IMR-90 (cell line): ENCODE data around the gene TAOK1. TPM values are rescaled to one million over a fixed set of nuclear protein-coding genes. Genes with fewer than 3 reads are reported as not detected.

Experiments used
- ATAC-seq: fragments of 200-7000 bp; cut with Tn5 transposase; 2 replicates; pipeline ENCODE4 v1.9.1; 2020; ENCODE audit warnings: low read depth, mild to moderate bottlenecking, moderate library complexity
- BruUV-seq: library from RNA; stranded (reverse); fragments of 400-500 nt; replicated peaks from 2 replicates; lab custom pipeline; 2021; lab: Mats Ljungman, UMichigan
- CTCF ChIA-PET: fragments of 300-600 bp; formaldehyde crosslinking; extraction: SDS; loops from one replicate; lab custom pipeline; 2021; ENCODE audit warnings: antibody characterized with exemption; lab: Yijun Ruan, JAX
- POLR2A ChIA-PET: fragments of 300-600 bp; sonication (Branson Sonifier 250); formaldehyde crosslinking; loops from one replicate; lab custom pipeline; 2022; ENCODE audit warnings: antibody characterized with exemption; ENCODE audit not compliant: unreplicated experiment; lab: Charles Lee
- DNase-seq: peaks from one replicate; pipeline ENCODE4 v3.0.0; 2013
- H2AFZ ChIP-seq: replicated peaks from 2 replicates; pipeline ENCODE3; 2013; ENCODE audit warnings: low read length, mild to moderate bottlenecking; ENCODE audit not compliant: poor library complexity
- H2AK5ac ChIP-seq: 2 replicates; pipeline ENCODE4 v1.6.1; 2013; ENCODE audit warnings: low read depth, low read length, inconsistent platforms
- H2AK9ac ChIP-seq: replicated peaks from 2 replicates; pipeline ENCODE3; 2013; ENCODE audit warnings: mild to moderate bottlenecking, low read depth, low read length, moderate library complexity; ENCODE audit not compliant: poor library complexity
- H2BK120ac ChIP-seq: 2 replicates; pipeline ENCODE4 v1.6.1; 2013; ENCODE audit warnings: low read depth, low read length, inconsistent platforms
- H2BK15ac ChIP-seq: 3 replicates; pipeline ENCODE4 v1.6.1; 2013; ENCODE audit warnings: low read depth, low read length, inconsistent platforms
- H2BK20ac ChIP-seq: 2 replicates; pipeline ENCODE4 v1.6.1; 2013; ENCODE audit warnings: low read depth, mild to moderate bottlenecking, inconsistent platforms, low read length, moderate library complexity
- H2BK5ac ChIP-seq: 2 replicates; pipeline ENCODE4 v1.6.1; 2013; ENCODE audit warnings: mild to moderate bottlenecking, low read depth, low read length, inconsistent platforms; ENCODE audit not compliant: poor library complexity, severe bottlenecking
- H3K14ac ChIP-seq: replicated peaks from 2 replicates; pipeline ENCODE4 v1.6.1; 2013; ENCODE audit warnings: low read depth, low read length, inconsistent platforms
- H3K18ac ChIP-seq: 2 replicates; pipeline ENCODE4 v1.6.1; 2013; ENCODE audit warnings: low read depth, low read length, control low read depth
- H3K23ac ChIP-seq: 2 replicates; pipeline ENCODE4 v1.6.1; 2013; ENCODE audit warnings: low read depth, low read length, inconsistent platforms
- H3K27ac ChIP-seq: 2 replicates; pipeline ENCODE4 v1.5.1; 2013; ENCODE audit warnings: mild to moderate bottlenecking, control low read depth, low read length; ENCODE audit not compliant: insufficient read depth
- H3K27me3 ChIP-seq: 2 replicates; pipeline ENCODE4 v1.6.1; 2013; ENCODE audit warnings: low read length; ENCODE audit not compliant: control insufficient read depth, insufficient read depth
- H3K36me3 ChIP-seq: 2 replicates; pipeline ENCODE4 v1.6.1; 2013; ENCODE audit warnings: low read length, mixed read lengths; ENCODE audit not compliant: control insufficient read depth, insufficient read depth
- H3K4ac ChIP-seq: 2 replicates; pipeline ENCODE4 v1.6.1; 2013; ENCODE audit warnings: low read depth, low read length, inconsistent platforms
- H3K4me1 ChIP-seq: 2 replicates; pipeline ENCODE4 v1.6.1; 2013; ENCODE audit warnings: low read length, mixed read lengths; ENCODE audit not compliant: control insufficient read depth, insufficient read depth
- H3K4me2 ChIP-seq: 2 replicates; pipeline ENCODE4 v1.6.1; 2013; ENCODE audit warnings: low read depth, mild to moderate bottlenecking, control low read depth, low read length, moderate library complexity
- H3K4me3 ChIP-seq: 2 replicates; pipeline ENCODE4 v1.5.1; 2013; ENCODE audit warnings: low read depth, mild to moderate bottlenecking, control low read depth, low read length, moderate library complexity; ENCODE audit not compliant: insufficient read depth
- H3K56ac ChIP-seq: 2 replicates; pipeline ENCODE4 v1.6.1; 2013; ENCODE audit warnings: low read length, inconsistent platforms; ENCODE audit not compliant: insufficient read depth; ENCODE audit errors: extremely low read depth
- H3K79me1 ChIP-seq, 2 experiments: 2 replicates each; pipeline ENCODE4 v1.6.1; 2013; ENCODE audit warnings: low read length in 2 of 2, inconsistent platforms in 1 of 2, low read depth in 1 of 2
- H3K9ac ChIP-seq: 2 replicates; pipeline ENCODE4 v1.6.1; 2013; ENCODE audit warnings: low read depth, low read length, control low read depth
- H3K9me1 ChIP-seq: 2 replicates; pipeline ENCODE4 v1.6.1; 2013; ENCODE audit warnings: low read length, inconsistent platforms; ENCODE audit not compliant: insufficient read depth
- H3K9me3 ChIP-seq: 2 replicates; pipeline ENCODE4 v1.6.1; 2013; ENCODE audit warnings: low read length; ENCODE audit not compliant: control insufficient read depth, insufficient read depth
- H4K20me1 ChIP-seq: 2 replicates; pipeline ENCODE4 v1.6.1; 2013; ENCODE audit warnings: low read length, inconsistent platforms; ENCODE audit not compliant: insufficient read depth
- H4K5ac ChIP-seq: 2 replicates; pipeline ENCODE4 v1.6.1; 2013; ENCODE audit warnings: mild to moderate bottlenecking, low read depth, low read length, control low read depth
- H4K8ac ChIP-seq, 2 experiments: 2 replicates each; pipeline ENCODE4 v1.6.1; 2013; ENCODE audit warnings: low read depth in 2 of 2, low read length in 2 of 2, control low read depth in 1 of 2, inconsistent platforms in 1 of 2
- H4K91ac ChIP-seq: 2 replicates; pipeline ENCODE4 v1.6.1; 2013; ENCODE audit warnings: low read depth, low read length, inconsistent platforms; ENCODE audit not compliant: insufficient read depth
- BHLHE40 ChIP-seq: fragments of 150-350 bp; IDR thresholded peaks from 2 replicates; pipeline ENCODE4 v1.6.1; 2016; ENCODE audit warnings: mild to moderate bottlenecking, low read depth, low read length
- CEBPB ChIP-seq: IDR thresholded peaks from 2 replicates; pipeline ENCODE4 v1.6.1; 2012; ENCODE audit warnings: low read depth, low read length, improper control_type of control experiment
- CHD1 ChIP-seq: IDR thresholded peaks from 2 replicates; pipeline ENCODE4 v1.6.1; 2012; ENCODE audit warnings: low read depth, low read length, improper control_type of control experiment
- FOS ChIP-seq: fragments of 150-350 bp; IDR thresholded peaks from 2 replicates; pipeline ENCODE4 v1.6.1; 2016; ENCODE audit warnings: low read depth, low read length
- MAZ ChIP-seq: IDR thresholded peaks from 2 replicates; pipeline ENCODE4 v1.6.1; 2012; ENCODE audit warnings: low read depth, mild to moderate bottlenecking, low read length, improper control_type of control experiment, moderate library complexity, borderline replicate concordance
- MXI1 ChIP-seq: IDR thresholded peaks from 2 replicates; pipeline ENCODE4 v1.6.1; 2012; ENCODE audit warnings: low read depth, mild to moderate bottlenecking, low read length, moderate library complexity, borderline replicate concordance
- NFE2L2 ChIP-seq: fragments of 150-350 bp; IDR thresholded peaks from 2 replicates; pipeline ENCODE4 v1.6.1; 2016; ENCODE audit warnings: low read depth, mild to moderate bottlenecking, low read length
- POLR2A ChIP-seq: IDR thresholded peaks from 2 replicates; pipeline ENCODE4 v1.6.1; 2012; ENCODE audit warnings: mild to moderate bottlenecking, low read depth, low read length
- RAD21 ChIP-seq: IDR thresholded peaks from 2 replicates; pipeline ENCODE4 v1.6.1; 2012; ENCODE audit warnings: low read length, improper control_type of control experiment
- RCOR1 ChIP-seq: IDR thresholded peaks from 2 replicates; pipeline ENCODE4 v1.6.1; 2012; ENCODE audit warnings: mild to moderate bottlenecking, low read length, improper control_type of control experiment; ENCODE audit not compliant: insufficient replicate concordance
- RFX5 ChIP-seq: IDR thresholded peaks from 2 replicates; pipeline ENCODE4 v1.8.0; 2012; ENCODE audit warnings: low read depth, mild to moderate bottlenecking, low read length, moderate library complexity
- WGBS, 2 experiments: methylation state at CpG; one replicate each; pipeline versions ENCODE4 v1.1.5 to v1.1.7; 2013; ENCODE audit warnings: missing lambda C conversion rate in 2 of 2; ENCODE audit not compliant: insufficient read length in 1 of 2; ENCODE audit errors: extremely low coverage in 2 of 2; 5-methylcytosine and 5-hydroxymethylcytosine counted together
- dilution Hi-C: fragments of 300-500 bp; cut with HindIII; formaldehyde crosslinking; loops from one replicate; pipeline ENCODE4 v1.14.3; 2018; ENCODE audit warnings: low sequenced_read_pairs; ENCODE audit not compliant: unreplicated experiment
- in situ Hi-C: fragments of 300-500 bp; cut with MboI; formaldehyde crosslinking; loops from 3 replicates; pipeline ENCODE4 v1.14.3; 2019; ENCODE audit warnings: low sequenced_read_pairs, inconsistent platforms, mixed read lengths
- intact Hi-C: fragments of 100-400 bp; cut with micrococcal nuclease; formaldehyde crosslinking; loops from 2 replicates; pipeline ENCODE4 v1.10.0; 2022
- polyA plus RNA-seq, 3 experiments: library from polyadenylated mRNA; depleted of rRNA; stranded (reverse); fragments of >200 nt; gene quantifications; 2 replicates each; pipeline ENCODE4 v1.2.3, GENCODE V29; 2012; ENCODE audit warnings: low replicate concordance in 1 of 3
- total RNA-seq: library from RNA; depleted of rRNA; stranded (reverse); fragments of >200 nt; gene quantifications from 2 replicates; pipeline ENCODE4 v1.2.3, GENCODE V29; 2012
- TF ChIP-seq, protein P1 (sequence below): fragments of 150-350 bp; IDR thresholded peaks from 2 replicates; pipeline ENCODE4 v1.6.1; 2017; ENCODE audit warnings: mild to moderate bottlenecking, antibody characterized with exemption, low read length, low read depth
- TF ChIP-seq, protein P2 (sequence below): conservative IDR thresholded peaks from 2 replicates; pipeline ENCODE4 v1.5.1; 2012; ENCODE audit warnings: mild to moderate bottlenecking, low read depth, low read length, improper control_type of control experiment

The TAOK1 gene
- total and polyA plus RNA-seq, 2 of the 4 experiments (the other 2 are of a cell fraction), result 9.8 to 91.8 TPM

DNA sequence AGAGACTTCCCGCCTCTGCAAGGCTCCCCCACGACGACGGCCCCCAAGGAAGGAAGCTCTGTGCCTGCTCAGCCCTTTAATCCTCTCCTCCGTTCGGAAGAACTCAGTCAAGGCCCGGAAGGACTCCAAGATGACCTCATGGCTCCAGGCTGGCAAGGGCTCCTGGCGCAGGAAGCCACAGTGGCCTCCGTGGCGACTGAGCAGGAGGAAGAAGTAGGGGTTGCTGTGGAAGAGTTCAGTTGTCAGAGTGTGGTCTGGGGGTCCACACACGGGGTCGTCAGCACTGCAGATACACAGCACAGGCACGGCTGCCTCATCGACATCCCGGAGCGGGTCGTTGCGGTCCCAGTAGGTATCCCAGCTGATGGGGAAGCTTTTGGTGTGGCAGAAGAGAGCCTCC lies 172.5 kb downstream of the TAOK1 start:
- Histone ChIP-seq H3K9ac (no peak overlapping the region), H3K23ac (no peak overlapping the region), H2AFZ (no peak overlapping the region), H4K5ac (no peak overlapping the region), H3K9me1 (peaks cover 2% of the 10 kb centered on the region; the same call in 1 of the 2 replicates), H3K4me2 (no peak overlapping the region), H2BK20ac (no peak overlapping the region), H3K27me3 (no peaks in the 10 kb centered on the region), H3K79me1 (peaks cover 2 to 12% of the 10 kb centered on the region in 2 experiments; a peak in 2 of 4 replicates), H4K20me1 (no peaks in the 10 kb centered on the region), H3K27ac (no peak overlapping the region), H2AK9ac (no peak overlapping the region), H2BK5ac (no peak overlapping the region), H4K8ac (no peak overlapping the region), H4K91ac (no peak overlapping the region), H3K4me1 (no peaks in the 10 kb centered on the region; the same call in 1 of the 2 replicates), H3K36me3 (peaks cover 7% of the 10 kb centered on the region; the same call in 1 of the 2 replicates), H3K14ac (no peak overlapping the region), H2BK15ac (no peak overlapping the region), H3K9me3 (no peaks in the 10 kb centered on the region), H3K4me3 (no peak overlapping the region), H2BK120ac (no peak overlapping the region), H3K4ac (no peak overlapping the region), H3K18ac (no peak overlapping the region), H2AK5ac (no peak overlapping the region), H3K56ac (no peak overlapping the region)
- 98% methylated on average over 8 of the region's 18 CpGs; no CpG with 5 or more reads in 1 of the 2 experiments for WGBS, 2 experiments
- DNase-seq (no peak), ATAC-seq (no peak)
- ChIA-PET CTCF (no interaction called here), POLR2A (no interaction called here)
- no TSS peak for BruUV-seq
- in situ Hi-C loops (no loop called here), intact Hi-C loops (loop anchor here (10.0 kb wide), 1 partner anchor 418 kb away; no protein-coding TSS in a partner anchor), dilution Hi-C loops (no loop called here)
- TF ChIP-seq RCOR1 (no peak), POLR2A (no peak), FOS (no peak), NFE2L2 (no peak), RFX5 (no peak), RAD21 (no peak), CHD1 (no peak), MXI1 (no peak), CEBPB (no peak), MAZ (no peak), BHLHE40 (no peak)
- TF ChIP-seq, protein P1, sequence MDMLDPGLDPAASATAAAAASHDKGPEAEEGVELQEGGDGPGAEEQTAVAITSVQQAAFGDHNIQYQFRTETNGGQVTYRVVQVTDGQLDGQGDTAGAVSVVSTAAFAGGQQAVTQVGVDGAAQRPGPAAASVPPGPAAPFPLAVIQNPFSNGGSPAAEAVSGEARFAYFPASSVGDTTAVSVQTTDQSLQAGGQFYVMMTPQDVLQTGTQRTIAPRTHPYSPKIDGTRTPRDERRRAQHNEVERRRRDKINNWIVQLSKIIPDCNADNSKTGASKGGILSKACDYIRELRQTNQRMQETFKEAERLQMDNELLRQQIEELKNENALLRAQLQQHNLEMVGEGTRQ, result no peak
- TF ChIP-seq, protein P2, sequence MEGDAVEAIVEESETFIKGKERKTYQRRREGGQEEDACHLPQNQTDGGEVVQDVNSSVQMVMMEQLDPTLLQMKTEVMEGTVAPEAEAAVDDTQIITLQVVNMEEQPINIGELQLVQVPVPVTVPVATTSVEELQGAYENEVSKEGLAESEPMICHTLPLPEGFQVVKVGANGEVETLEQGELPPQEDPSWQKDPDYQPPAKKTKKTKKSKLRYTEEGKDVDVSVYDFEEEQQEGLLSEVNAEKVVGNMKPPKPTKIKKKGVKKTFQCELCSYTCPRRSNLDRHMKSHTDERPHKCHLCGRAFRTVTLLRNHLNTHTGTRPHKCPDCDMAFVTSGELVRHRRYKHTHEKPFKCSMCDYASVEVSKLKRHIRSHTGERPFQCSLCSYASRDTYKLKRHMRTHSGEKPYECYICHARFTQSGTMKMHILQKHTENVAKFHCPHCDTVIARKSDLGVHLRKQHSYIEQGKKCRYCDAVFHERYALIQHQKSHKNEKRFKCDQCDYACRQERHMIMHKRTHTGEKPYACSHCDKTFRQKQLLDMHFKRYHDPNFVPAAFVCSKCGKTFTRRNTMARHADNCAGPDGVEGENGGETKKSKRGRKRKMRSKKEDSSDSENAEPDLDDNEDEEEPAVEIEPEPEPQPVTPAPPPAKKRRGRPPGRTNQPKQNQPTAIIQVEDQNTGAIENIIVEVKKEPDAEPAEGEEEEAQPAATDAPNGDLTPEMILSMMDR, result no peak
